ENCODE data around the gene POLR1F.

Gene POLR1F

DNA sequence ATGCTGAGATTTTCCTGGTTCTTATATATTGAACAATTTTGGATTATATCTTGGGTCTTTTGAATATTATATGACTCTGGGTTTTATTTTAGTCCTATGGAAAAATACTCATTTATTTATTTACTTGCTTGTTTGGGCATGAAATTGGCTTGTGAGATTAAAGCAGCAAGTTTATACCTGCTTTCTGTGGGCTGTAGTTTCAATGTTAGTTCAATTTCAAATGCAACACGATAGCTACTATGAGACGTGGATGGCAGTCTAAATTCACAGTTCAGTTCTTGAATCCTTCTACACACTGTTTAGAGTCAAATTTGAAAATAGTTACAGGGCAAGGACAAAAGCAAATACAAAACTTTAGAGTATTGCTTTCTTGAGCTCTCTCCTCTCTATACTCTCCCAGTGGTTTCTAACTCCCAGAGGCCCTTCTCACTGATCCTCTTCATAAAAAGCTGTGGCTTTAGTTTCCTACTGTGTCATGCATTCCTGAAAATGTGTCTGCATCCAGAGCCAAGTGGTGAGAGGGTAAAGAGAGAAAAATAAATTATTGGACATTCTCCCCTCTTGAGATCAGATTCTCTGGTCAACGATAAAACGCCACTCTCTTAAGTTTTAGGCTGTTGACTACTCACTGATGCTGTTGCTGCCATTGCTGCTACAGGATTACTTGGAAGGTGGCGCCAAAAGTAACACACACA lies 34.4 kb downstream of the POLR1F start:
- DNase-seq, result no peak

DNA sequence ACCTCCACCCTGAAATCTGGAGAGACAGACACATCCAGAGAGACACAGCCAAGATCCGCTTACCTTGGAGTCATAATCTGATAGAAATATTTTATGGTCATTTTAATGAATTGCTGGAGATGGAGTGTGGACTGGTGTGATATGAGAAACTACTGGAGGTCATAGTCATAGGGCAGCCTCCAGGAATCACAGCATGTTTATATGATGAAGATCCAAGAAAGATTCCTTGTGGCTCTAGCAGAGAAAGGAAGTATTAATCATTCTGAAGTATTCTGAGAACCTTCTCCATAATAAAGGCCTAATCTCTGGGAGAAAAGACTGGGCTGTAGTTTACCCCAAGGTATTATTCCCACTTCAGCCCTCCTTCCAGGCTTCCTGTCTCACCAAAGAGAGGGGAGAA lies 38.0 kb downstream of the POLR1F start:
- DNase-seq, result no peak

DNA sequence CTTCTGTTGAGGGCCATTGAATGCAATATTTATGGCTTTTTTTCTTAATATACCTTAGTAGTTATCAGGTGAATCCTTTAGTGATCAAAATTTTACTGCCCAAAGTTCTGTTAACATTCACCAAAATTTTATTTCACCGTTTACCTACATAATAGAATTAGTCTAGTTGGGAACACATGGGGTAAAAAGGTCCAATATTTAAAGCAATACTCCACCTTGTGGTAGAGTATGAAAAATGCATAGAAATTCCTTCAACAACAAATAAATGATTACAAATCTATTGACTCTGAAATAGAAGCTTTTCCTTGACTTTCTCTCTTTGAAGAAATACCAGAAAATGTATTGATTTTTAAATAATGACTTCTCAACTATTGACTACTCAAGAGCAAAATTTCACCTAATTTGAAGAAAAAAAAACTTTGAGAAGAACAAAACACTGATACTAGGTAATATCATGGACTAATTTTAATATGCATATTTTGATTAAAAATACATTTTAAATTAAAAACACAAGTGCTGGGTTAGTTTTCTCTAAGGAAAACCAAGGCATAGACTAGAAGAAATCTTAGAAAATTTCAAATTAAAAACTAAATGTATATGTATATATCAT lies 43.3 kb downstream of the POLR1F start:
- DNase-seq, result no peak

DNA sequence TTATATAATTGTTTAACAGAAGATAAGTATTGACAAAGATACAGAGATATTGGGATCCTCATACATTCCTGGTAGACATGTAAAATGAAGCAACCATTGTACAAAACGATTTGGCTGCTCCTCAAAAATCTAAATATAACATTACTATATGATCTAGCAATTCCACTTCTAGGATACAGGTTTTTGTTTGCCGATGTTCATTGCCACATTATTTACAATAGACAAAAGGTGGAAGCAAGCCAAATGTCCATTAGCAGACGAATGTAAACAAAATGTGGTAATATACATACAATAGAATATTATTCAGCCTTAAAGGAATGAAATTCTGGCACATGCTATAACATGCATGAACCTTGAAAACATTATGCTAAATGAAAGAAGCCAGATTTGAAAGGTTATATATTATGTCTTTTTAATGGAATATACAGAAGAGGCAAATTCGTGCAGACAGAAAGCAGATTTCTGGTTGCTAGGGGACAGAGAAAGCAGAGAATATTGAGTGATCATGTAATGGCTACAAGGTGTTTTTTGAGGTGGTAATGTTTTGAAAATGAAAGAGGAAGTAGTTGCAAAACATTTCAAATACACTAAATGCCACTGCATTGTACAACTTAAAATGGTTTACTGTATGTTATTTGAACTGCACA lies 44.9 kb downstream of the POLR1F start:
- peak; percentile 46 for DNase-seq

DNA sequence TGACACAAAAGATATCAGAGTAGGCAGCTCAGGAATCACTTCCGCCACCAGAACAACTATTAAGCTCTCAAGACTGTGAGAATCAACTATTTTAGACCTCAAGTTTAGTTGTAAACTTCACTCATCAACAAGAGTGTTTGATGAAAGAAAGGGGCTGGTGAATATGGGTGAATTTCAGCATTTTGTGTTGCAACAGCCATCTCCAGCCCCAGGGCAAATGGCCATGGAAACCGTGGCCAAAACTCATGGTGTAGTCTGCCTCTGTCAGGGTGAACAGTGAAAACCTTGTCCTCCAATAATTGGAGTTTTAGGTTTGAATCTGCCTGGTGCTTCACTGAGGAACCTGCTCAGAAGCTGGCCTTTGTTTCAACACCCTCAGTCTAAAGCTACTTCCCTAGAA lies 60.0 kb downstream of the POLR1F start:
- DNase-seq, result no peak

Measured in NCI-H1092 (cell line).